ENCODE results near the gene MICAL2. TPM values are rescaled to one million over a fixed set of nuclear protein-coding genes. Genes with fewer than 3 reads are reported as not detected.

The MICAL2 gene
- total RNA-seq, 2 experiments from 2014 or later, result not detected

DNA sequence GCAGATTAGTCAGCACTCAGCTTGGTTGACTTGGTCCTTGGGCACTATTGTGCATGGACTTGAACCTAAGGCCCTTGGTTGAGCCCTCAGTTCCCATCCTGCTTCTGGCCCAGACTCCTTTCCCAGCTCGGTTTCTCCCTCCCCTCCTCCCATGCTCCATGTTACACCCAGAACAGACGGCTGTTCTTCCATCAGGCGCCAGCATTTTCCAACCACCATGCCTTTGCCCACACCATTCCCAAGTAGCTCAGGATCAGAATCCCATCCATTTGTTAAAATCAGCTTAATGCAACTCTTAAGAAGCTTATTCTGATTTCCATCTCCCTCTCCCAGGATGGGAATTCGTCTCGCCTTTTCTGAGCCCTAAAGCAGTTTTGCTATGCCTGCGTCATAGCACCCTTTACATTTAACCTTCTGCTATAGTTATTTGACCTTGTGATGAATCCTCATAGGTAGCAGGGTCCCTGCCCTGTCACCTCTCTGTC, 110.7 kb downstream of the MICAL2 start:
- H3K9me3 ChIP-seq (ENCODE audit: low read length), result no peaks in the 10 kb centered on the region
- H3K4me3 ChIP-seq (ENCODE audit: low read depth, low read length, poor library complexity, severe bottlenecking), result no peak overlapping the region
- H3K79me2 ChIP-seq (ENCODE audit: insufficient read depth, low read depth, low read length), result no peaks in the 10 kb centered on the region
- H3K36me3 ChIP-seq (ENCODE audit: insufficient read depth, low read length), result no peaks in the 10 kb centered on the region
- no peak for DNase-seq (ENCODE audit: low spot score)
- H3K4me1 ChIP-seq (ENCODE audit: insufficient read depth, low read length, poor library complexity, severe bottlenecking), result no peaks in the 10 kb centered on the region
- no peak overlapping the region for H2AFZ ChIP-seq (ENCODE audit: low read length)
- H3K9me2 ChIP-seq (ENCODE audit: insufficient read depth, low read length), result no peaks in the 10 kb centered on the region
- CTCF ChIA-PET (ENCODE audit: unreplicated experiment), result no interaction called here
- POLR2A ChIA-PET, result interaction anchor here (0.7 kb wide), 2 partner anchors 149 to 1649 kb away, joined by 3 read pairs; no protein-coding TSS in a partner anchor
- BruUV-seq (replicated peaks), result no TSS peak
- H4K20me1 ChIP-seq (ENCODE audit: insufficient read depth, low read length), result no peaks in the 10 kb centered on the region
- TF ChIP-seq EZH2phosphoT487 (IDR thresholded peaks at IDR 0.05; ENCODE audit: borderline replicate concordance, low read depth, low read length), result no peak
- TF ChIP-seq, protein P1, sequence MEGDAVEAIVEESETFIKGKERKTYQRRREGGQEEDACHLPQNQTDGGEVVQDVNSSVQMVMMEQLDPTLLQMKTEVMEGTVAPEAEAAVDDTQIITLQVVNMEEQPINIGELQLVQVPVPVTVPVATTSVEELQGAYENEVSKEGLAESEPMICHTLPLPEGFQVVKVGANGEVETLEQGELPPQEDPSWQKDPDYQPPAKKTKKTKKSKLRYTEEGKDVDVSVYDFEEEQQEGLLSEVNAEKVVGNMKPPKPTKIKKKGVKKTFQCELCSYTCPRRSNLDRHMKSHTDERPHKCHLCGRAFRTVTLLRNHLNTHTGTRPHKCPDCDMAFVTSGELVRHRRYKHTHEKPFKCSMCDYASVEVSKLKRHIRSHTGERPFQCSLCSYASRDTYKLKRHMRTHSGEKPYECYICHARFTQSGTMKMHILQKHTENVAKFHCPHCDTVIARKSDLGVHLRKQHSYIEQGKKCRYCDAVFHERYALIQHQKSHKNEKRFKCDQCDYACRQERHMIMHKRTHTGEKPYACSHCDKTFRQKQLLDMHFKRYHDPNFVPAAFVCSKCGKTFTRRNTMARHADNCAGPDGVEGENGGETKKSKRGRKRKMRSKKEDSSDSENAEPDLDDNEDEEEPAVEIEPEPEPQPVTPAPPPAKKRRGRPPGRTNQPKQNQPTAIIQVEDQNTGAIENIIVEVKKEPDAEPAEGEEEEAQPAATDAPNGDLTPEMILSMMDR (conservative IDR thresholded peaks at IDR 0.05; ENCODE audit: low read length), result no peak
- no peak overlapping the region for H3K27ac ChIP-seq (ENCODE audit: low read depth, low read length, poor library complexity, severe bottlenecking)
- no peak overlapping the region for H3K4me2 ChIP-seq (ENCODE audit: low read length)
- intact Hi-C loops (cut with micrococcal nuclease; ENCODE audit: unreplicated experiment), result no loop called here

DNA sequence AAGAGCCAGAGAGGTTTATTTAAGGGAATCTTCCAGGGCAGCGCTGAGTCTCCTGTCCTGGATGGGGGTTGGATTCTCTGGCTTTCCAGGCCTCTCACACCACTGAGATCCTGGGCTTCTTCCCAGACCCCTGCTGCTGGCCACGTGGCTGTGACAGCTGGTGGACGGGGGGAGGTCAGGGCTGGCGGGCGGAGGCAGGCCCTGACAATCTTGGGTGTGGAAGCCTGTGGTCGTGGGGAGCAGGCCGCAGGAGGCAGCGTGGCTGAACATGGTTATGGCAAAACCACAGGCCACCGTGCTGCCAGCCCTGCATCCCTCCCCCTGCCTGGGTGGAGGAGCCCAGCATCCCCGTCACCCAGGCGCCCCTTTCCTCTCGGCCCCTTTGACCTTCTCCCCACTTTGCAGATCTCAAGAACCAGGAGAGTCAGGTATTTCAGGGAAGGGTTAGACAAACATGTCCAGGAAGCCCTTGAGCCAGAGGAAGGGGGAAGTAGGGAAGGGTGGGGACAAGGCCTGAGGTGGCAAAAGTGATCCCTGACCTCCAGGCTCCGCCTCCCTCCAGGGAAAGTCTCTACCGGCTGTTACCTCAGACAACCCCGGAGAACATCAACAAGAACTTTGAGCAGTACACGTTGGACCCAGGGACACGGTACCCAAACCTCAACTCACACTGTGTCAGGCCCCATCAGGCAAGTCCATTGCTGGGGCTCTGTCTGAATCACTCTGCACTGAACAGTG, 111.8 kb downstream of the MICAL2 start:
- no peak overlapping the region for H3K27ac ChIP-seq (ENCODE audit: low read depth, low read length, poor library complexity, severe bottlenecking)
- no peaks in the 10 kb centered on the region for H3K4me1 ChIP-seq (ENCODE audit: insufficient read depth, low read length, poor library complexity, severe bottlenecking)
- H3K4me3 ChIP-seq (ENCODE audit: low read depth, low read length, poor library complexity, severe bottlenecking), result no peak overlapping the region
- H3K79me2 ChIP-seq (ENCODE audit: insufficient read depth, low read depth, low read length), result no peaks in the 10 kb centered on the region
- no peaks in the 10 kb centered on the region for H3K9me2 ChIP-seq (ENCODE audit: insufficient read depth, low read length)
- TF ChIP-seq, protein P1 (conservative IDR thresholded peaks at IDR 0.05; ENCODE audit: low read length), result no peak
- TF ChIP-seq EZH2phosphoT487 (IDR thresholded peaks at IDR 0.05; ENCODE audit: borderline replicate concordance, low read depth, low read length), result no peak
- no peak overlapping the region for H3K4me2 ChIP-seq (ENCODE audit: low read length)
- H3K9me3 ChIP-seq (ENCODE audit: low read length), result no peaks in the 10 kb centered on the region
- no peak overlapping the region for H2AFZ ChIP-seq (ENCODE audit: low read length)
- POLR2A ChIA-PET, result no interaction called here
- BruUV-seq (replicated peaks), result no TSS peak
- intact Hi-C loops (cut with micrococcal nuclease; ENCODE audit: unreplicated experiment), result no loop called here
- no peaks in the 10 kb centered on the region for H3K36me3 ChIP-seq (ENCODE audit: insufficient read depth, low read length)
- CTCF ChIA-PET (ENCODE audit: unreplicated experiment), result no interaction called here
- no peaks in the 10 kb centered on the region for H4K20me1 ChIP-seq (ENCODE audit: insufficient read depth, low read length)
- DNase-seq (ENCODE audit: low spot score), result no peak

Data from OCI-LY7 (cell line).